H1 (cell line): ENCODE data around the gene SETD9. TPM values are rescaled to one million over a fixed set of nuclear protein-coding genes. Genes with fewer than 3 reads are reported as not detected.

Experiments
- CTCF ChIA-PET: fragments of 300-600 bp; sonication (Branson Sonifier 250); formaldehyde crosslinking; loops from one replicate; lab custom pipeline; 2021; ENCODE audit not compliant: partially characterized antibody; lab: Charles Lee
- POLR2A ChIA-PET: fragments of 300-600 bp; sonication (Branson Sonifier 250); formaldehyde crosslinking; loops from one replicate; lab custom pipeline; 2021; ENCODE audit warnings: inconsistent platforms; ENCODE audit not compliant: partially characterized antibody; lab: Charles Lee
- DNase-seq, 2 experiments: peaks; one replicate each; pipeline versions ENCODE4 v3.0.0 to v3.0.0-alpha.2; 2010 to 2022; ENCODE audit warnings: low spot score in 2 of 2, low read depth in 1 of 2, mixed read lengths in 1 of 2
- FAIRE-seq: peaks from 2 replicates; lab custom pipeline; 2011; peaks lifted over from hg19 to GRCh38; lab: Jason Lieb, UNC
- H2AFZ ChIP-seq: 2 replicates; pipeline ENCODE4 v1.8.1; 2012; ENCODE audit warnings: low read length, inconsistent platforms
- H2AK5ac ChIP-seq: 2 replicates; pipeline ENCODE4 v1.6.1; 2013; ENCODE audit warnings: low read depth, low read length
- H2BK120ac ChIP-seq: replicated peaks from 2 replicates; pipeline ENCODE3; 2013; ENCODE audit warnings: low read depth, low read length, inconsistent platforms
- H2BK12ac ChIP-seq: 2 replicates; pipeline ENCODE4 v1.6.1; 2013; ENCODE audit warnings: low read depth, low read length
- H2BK15ac ChIP-seq: 2 replicates; pipeline ENCODE4 v1.6.1; 2013; ENCODE audit warnings: low read length
- H2BK20ac ChIP-seq: 2 replicates; pipeline ENCODE4 v1.6.1; 2013; ENCODE audit warnings: low read length
- H2BK5ac ChIP-seq: 2 replicates; pipeline ENCODE4 v1.6.1; 2013; ENCODE audit warnings: low read depth, low read length
- H3K14ac ChIP-seq: 2 replicates; pipeline ENCODE4 v1.6.1; 2013; ENCODE audit warnings: inconsistent platforms; ENCODE audit not compliant: insufficient read length
- H3K18ac ChIP-seq: 2 replicates; pipeline ENCODE4 v1.6.1; 2013; ENCODE audit warnings: low read length; ENCODE audit errors: extremely low read depth
- H3K23ac ChIP-seq: 2 replicates; pipeline ENCODE4 v1.6.1; 2013; ENCODE audit warnings: inconsistent platforms; ENCODE audit not compliant: insufficient read length
- H3K23me2 ChIP-seq: 2 replicates; pipeline ENCODE4 v1.6.1; 2013; ENCODE audit warnings: low read depth, low read length
- H3K27ac ChIP-seq: 2 replicates; pipeline ENCODE4 v1.6.1; 2011; ENCODE audit warnings: low read depth, low read length, inconsistent platforms
- H3K27me3 ChIP-seq, 4 experiments: replicated peaks in 1 of 4; 1 replicate in 1 of 4; 2 replicates in 3 of 4; pipeline versions ENCODE4 v1.6.1 to v1.8.1; 2011 to 2013; ENCODE audit warnings: low read length in 3 of 4, mild to moderate bottlenecking in 3 of 4, inconsistent platforms in 2 of 4, mixed read lengths in 2 of 4, moderate library complexity in 1 of 4; ENCODE audit not compliant: control insufficient read depth in 3 of 4, insufficient read depth in 3 of 4; ENCODE audit errors: extremely low read depth in 1 of 4
- H3K36me3 ChIP-seq, 4 experiments: 2 replicates each; pipeline versions ENCODE4 v1.6.1 to v1.8.1; 2011 to 2013; ENCODE audit warnings: mild to moderate bottlenecking in 4 of 4, low read length in 3 of 4, moderate library complexity in 2 of 4, control low read depth in 1 of 4, inconsistent platforms in 1 of 4; ENCODE audit not compliant: insufficient read depth in 4 of 4, control insufficient read depth in 2 of 4
- H3K4ac ChIP-seq: replicated peaks from 2 replicates; pipeline ENCODE3; 2013; ENCODE audit warnings: low read length, low read depth, mixed read lengths, inconsistent platforms; ENCODE audit not compliant: insufficient read length
- H3K4me1 ChIP-seq, 4 experiments: replicated peaks in 1 of 4; 1 replicate in 1 of 4; 2 replicates in 3 of 4; pipeline versions ENCODE4 v1.6.1 to v1.8.1; 2011 to 2013; ENCODE audit warnings: low read length in 3 of 4, inconsistent platforms in 2 of 4, mixed read lengths in 1 of 4; ENCODE audit not compliant: insufficient read depth in 4 of 4, control insufficient read depth in 3 of 4
- H3K4me2 ChIP-seq, 2 experiments: 2 replicates each; pipeline versions ENCODE4 v1.6.1 to v1.8.1; 2011 to 2013; ENCODE audit warnings: low read depth in 2 of 2, low read length in 2 of 2, control low read depth in 1 of 2, inconsistent platforms in 1 of 2, mild to moderate bottlenecking in 1 of 2; ENCODE audit not compliant: insufficient read depth in 1 of 2
- H3K4me3 ChIP-seq, 4 experiments: fragments of 200-600, 300-600 bp in 1 of 4; sonication (generic), shearing (Covaris generic), sonication (Bioruptor Twin) in 1 of 4; 2 replicates each; pipeline versions ENCODE4 v1.5.1 to v1.8.1; 2011 to 2016; ENCODE audit warnings: low read length in 4 of 4, low read depth in 3 of 4, control low read depth in 2 of 4, inconsistent platforms in 2 of 4, mild to moderate bottlenecking in 2 of 4, mixed read lengths in 1 of 4, moderate library complexity in 1 of 4; ENCODE audit not compliant: insufficient read depth in 2 of 4; ENCODE audit errors: extremely low read depth in 1 of 4
- H3K56ac ChIP-seq: replicated peaks from 2 replicates; pipeline ENCODE3; 2013; ENCODE audit warnings: low read depth, mild to moderate bottlenecking, mixed read lengths, low read length, inconsistent platforms; ENCODE audit not compliant: insufficient read length
- H3K79me1 ChIP-seq: 2 replicates; pipeline ENCODE4 v1.6.1; 2013; ENCODE audit warnings: low read depth, low read length, control low read depth
- H3K79me2 ChIP-seq, 2 experiments: 2 replicates each; pipeline versions ENCODE4 v1.6.1 to v1.8.1; 2012 to 2013; ENCODE audit warnings: low read length in 2 of 2, mild to moderate bottlenecking in 2 of 2, inconsistent platforms in 1 of 2; ENCODE audit not compliant: insufficient read depth in 2 of 2, control insufficient read depth in 1 of 2
- H3K9ac ChIP-seq, 4 experiments: replicated peaks in 1 of 4; 1 replicate in 1 of 4; 2 replicates in 3 of 4; pipeline versions ENCODE4 v1.6.1 to v1.8.1; 2011 to 2013; ENCODE audit warnings: low read depth in 3 of 4, low read length in 3 of 4, control low read depth in 2 of 4, mild to moderate bottlenecking in 2 of 4, moderate library complexity in 2 of 4, inconsistent platforms in 1 of 4; ENCODE audit errors: extremely low read depth in 1 of 4
- H3K9me3 ChIP-seq, 2 experiments: 2 replicates each; pipeline versions ENCODE4 v1.6.1 to v1.8.1; 2012 to 2013; ENCODE audit warnings: mild to moderate bottlenecking in 2 of 2, moderate library complexity in 2 of 2, control low read depth in 1 of 2, inconsistent platforms in 1 of 2, low read depth in 1 of 2, low read length in 1 of 2, mixed read lengths in 1 of 2; ENCODE audit not compliant: insufficient read depth in 2 of 2
- H4K20me1 ChIP-seq, 2 experiments: replicated peaks in 1 of 2; 2 replicates each; pipeline versions ENCODE3 to v1.8.1; 2011 to 2013; ENCODE audit warnings: inconsistent platforms in 2 of 2, low read length in 2 of 2, mild to moderate bottlenecking in 1 of 2; ENCODE audit not compliant: insufficient read depth in 2 of 2, control insufficient read depth in 1 of 2
- H4K5ac ChIP-seq: 2 replicates; pipeline ENCODE4 v1.6.1; 2013; ENCODE audit warnings: low read length, low read depth, mixed read lengths, inconsistent platforms; ENCODE audit not compliant: insufficient read length
- H4K8ac ChIP-seq: 2 replicates; pipeline ENCODE4 v1.8.0; 2013; ENCODE audit warnings: mild to moderate bottlenecking, moderate library complexity, low read length, inconsistent platforms; ENCODE audit not compliant: insufficient read depth; ENCODE audit errors: extremely low read depth
- H4K91ac ChIP-seq: replicated peaks from 2 replicates; pipeline ENCODE3; 2013; ENCODE audit warnings: low read length, mixed read lengths, inconsistent platforms; ENCODE audit not compliant: insufficient read length
- HDAC6 ChIP-seq: IDR thresholded peaks from one replicate; pipeline ENCODE4 v1.7.1; 2012; ENCODE audit warnings: low read depth, mild to moderate bottlenecking, inconsistent platforms, low read length, moderate library complexity
- JUND ChIP-seq: IDR thresholded peaks from 2 replicates; pipeline ENCODE4 v1.6.1; 2011; ENCODE audit warnings: mild to moderate bottlenecking, improper control_type of control experiment, low read length
- RAD21 ChIP-seq, 2 experiments: IDR thresholded peaks in 1 of 2; conservative IDR thresholded peaks in 1 of 2; 2 replicates each; pipeline ENCODE4 v1.6.1; 2011; ENCODE audit warnings: low read depth in 2 of 2, low read length in 2 of 2, improper control_type of control experiment in 1 of 2, inconsistent platforms in 1 of 2, mild to moderate bottlenecking in 1 of 2, moderate library complexity in 1 of 2
- SIRT6 ChIP-seq: IDR thresholded peaks from one replicate; pipeline ENCODE4 v1.7.1; 2012; ENCODE audit warnings: low read length, inconsistent platforms
- WGBS, 2 experiments: shearing (Covaris generic) in 1 of 2; methylation state at CpG; one replicate each; pipeline versions ENCODE4 v1.1.6 to v1.1.7; 2013 to 2015; ENCODE audit warnings: low lambda C conversion rate in 2 of 2, mixed read lengths in 2 of 2, inconsistent platforms in 1 of 2, low coverage in 1 of 2, missing lambda C conversion rate in 1 of 2; ENCODE audit not compliant: insufficient replicate concordance in 2 of 2, insufficient coverage in 1 of 2, insufficient read length in 1 of 2; ENCODE audit errors: extremely low coverage in 1 of 2, missing lambda C conversion rate in 1 of 2; 5-methylcytosine and 5-hydroxymethylcytosine counted together
- polyA plus RNA-seq, 7 experiments: library from polyadenylated mRNA; depleted of rRNA in 3 of 7; stranded (reverse) in 5 of 7; unstranded in 2 of 7; fragments of >200 nt in 5 of 7; fragments of 200-250 nt in 2 of 7; gene quantifications; 1 replicate in 5 of 7; 2 replicates in 1 of 7; 4 replicates in 1 of 7; pipeline versions ENCODE4 v1.2.1 to v1.2.3, GENCODE V29; 2011 to 2013; ENCODE audit warnings: missing spikeins in 2 of 7, mixed read lengths in 2 of 7
- total RNA-seq: library from RNA; stranded (reverse); fragmentation: NEBNext Ultra II Directional; extraction: Animal tissue kit (Norgen Biotek cat#: 25700); gene quantifications from 2 replicates; pipeline ENCODE4 v1.2.1, GENCODE V29; 2021
- TF ChIP-seq, protein P1 (sequence below): IDR thresholded peaks from 2 replicates; pipeline ENCODE4 v1.6.1; 2012; ENCODE audit warnings: inconsistent platforms

The SETD9 gene
- total and polyA plus RNA-seq, 2 of the 8 experiments (the other 6 are each of a cell fraction or from before 2014, with no cell fraction given), result 4.5 to 11.9 TPM

GRCh38 chr5:56917534-56917933 is 8.1 kb downstream of the SETD9 start:
- Histone ChIP-seq H3K36me3 (peaks cover 0 to 30% (median 7%) of the 10 kb centered on the region in 4 experiments; a peak in 7 of 8 replicates), H3K27me3 (no peaks in the 10 kb centered on the region), H3K79me2 (no peaks in the 10 kb centered on the region), H4K91ac (no peak overlapping the region), H3K18ac (no peak overlapping the region), H3K27ac (no peak overlapping the region), H3K4me2 (no peak overlapping the region), H3K4me3 (no peak overlapping the region), H3K4me1 (0 out of 7 replicates have a peak, but pooled peaks cover 0 to 2% (median 0%) of the 10 kb centered on the region in 4 experiments), H3K56ac (no peak overlapping the region), H2BK120ac (no peak overlapping the region), H3K9ac (no peak overlapping the region), H4K8ac (no peak overlapping the region), H3K23ac (no peak overlapping the region), H2BK5ac (no peak overlapping the region), H3K9me3 (no peaks in the 10 kb centered on the region), H4K5ac (no peak overlapping the region), H2AFZ (no peak overlapping the region), H2BK20ac (no peak overlapping the region), H3K4ac (no peak overlapping the region), H3K23me2 (no peaks in the 10 kb centered on the region), H2BK15ac (no peak overlapping the region), H3K79me1 (no peaks in the 10 kb centered on the region), H3K14ac (no peak overlapping the region), H2AK5ac (no peak overlapping the region), H4K20me1 (no peaks in the 10 kb centered on the region), H2BK12ac (no peak overlapping the region)
- POLR2A ChIA-PET, result interaction anchor here (0.7 to 2.5 kb wide), 6 partner anchors 8 to 266 kb away, joined by 3 to 20 read pairs (median 8); partner anchors contain the start of gene SETD9
- DNase-seq (no peak), FAIRE-seq (no peak)
- CTCF ChIA-PET, result interaction anchor here (0.9 to 2.2 kb wide), 5 partner anchors 8 to 653 kb away, joined by 3 to 9 read pairs (median 4); partner anchors contain the start of gene SETD9
- 86% methylated on average over 2 of the region's 2 CpGs; no CpG with 5 or more reads in 1 of the 2 experiments for WGBS, 2 experiments
- TF ChIP-seq SIRT6 (no peak), HDAC6 (no peak), RAD21 (IDR thresholded peaks at IDR 0.05 in 1 of 2, conservative IDR thresholded peaks at IDR 0.05 in 1 of 2; ENCODE audit: low read depth in 2 of 2, low read length in 2 of 2) (no peak), JUND (no peak)
- TF ChIP-seq, protein P1, sequence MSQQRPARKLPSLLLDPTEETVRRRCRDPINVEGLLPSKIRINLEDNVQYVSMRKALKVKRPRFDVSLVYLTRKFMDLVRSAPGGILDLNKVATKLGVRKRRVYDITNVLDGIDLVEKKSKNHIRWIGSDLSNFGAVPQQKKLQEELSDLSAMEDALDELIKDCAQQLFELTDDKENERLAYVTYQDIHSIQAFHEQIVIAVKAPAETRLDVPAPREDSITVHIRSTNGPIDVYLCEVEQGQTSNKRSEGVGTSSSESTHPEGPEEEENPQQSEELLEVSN, result no peak
